Hematopoietic multipotent progenitor cell treated with erythropoietin and hydrocortisone succinate and interleukin-3 and kit ligand, for 8 days (in vitro differentiated cells): ENCODE results near the gene CCNY.
A peak's percentile ranks its signal among the peaks of the same experiment; 100 is the strongest.

ENCODE experiments used
- DNase-seq: peaks from one replicate; pipeline ENCODE4 v3.0.0-alpha.2; 2015

The CCNY gene

DNA sequence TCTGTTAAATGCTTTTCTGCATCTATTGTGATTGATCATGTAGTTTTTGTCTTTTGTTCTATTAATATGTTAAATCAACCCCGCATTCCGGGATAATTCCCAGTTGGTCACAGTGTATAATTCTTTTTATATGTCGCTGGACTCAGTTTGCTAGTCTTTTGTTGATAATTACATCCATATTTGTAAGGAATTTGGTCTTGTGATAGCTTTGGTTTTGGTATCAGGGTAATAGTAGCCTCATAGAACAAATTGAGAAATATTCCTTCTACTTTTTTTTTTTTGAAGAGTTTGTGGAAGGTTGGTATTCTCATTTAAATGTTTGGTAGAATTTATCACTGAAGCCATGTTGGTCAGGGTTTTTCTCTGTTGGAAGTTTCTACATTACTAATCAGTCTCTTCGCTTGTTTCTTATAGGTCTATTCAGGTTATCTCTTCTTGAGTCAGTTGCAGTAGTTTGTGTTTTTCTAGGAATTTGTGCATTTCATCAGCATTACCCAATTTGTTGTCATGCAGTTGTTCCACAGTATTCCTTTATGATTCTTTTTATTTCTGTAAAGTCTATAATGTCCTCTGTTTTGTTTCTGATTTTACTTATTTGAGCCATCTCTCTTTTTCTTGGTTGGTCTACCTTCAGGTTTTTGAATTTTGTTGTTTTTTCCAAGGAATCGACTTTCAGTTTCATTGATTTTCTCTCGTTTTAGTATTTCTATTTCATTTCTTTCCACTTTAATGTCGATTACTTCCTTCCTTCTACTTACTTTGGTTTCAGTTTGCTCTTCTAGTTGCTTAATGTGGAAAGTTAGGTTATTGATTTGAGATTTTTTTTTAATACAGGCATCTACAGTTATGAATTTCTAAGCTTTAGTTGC is 204.2 kb downstream of the CCNY start:
- DNase-seq: peak; percentile 16

GRCh38 chr10:35541720-35542119 is 205.4 kb downstream of the CCNY start:
- no peak for DNase-seq

DNA sequence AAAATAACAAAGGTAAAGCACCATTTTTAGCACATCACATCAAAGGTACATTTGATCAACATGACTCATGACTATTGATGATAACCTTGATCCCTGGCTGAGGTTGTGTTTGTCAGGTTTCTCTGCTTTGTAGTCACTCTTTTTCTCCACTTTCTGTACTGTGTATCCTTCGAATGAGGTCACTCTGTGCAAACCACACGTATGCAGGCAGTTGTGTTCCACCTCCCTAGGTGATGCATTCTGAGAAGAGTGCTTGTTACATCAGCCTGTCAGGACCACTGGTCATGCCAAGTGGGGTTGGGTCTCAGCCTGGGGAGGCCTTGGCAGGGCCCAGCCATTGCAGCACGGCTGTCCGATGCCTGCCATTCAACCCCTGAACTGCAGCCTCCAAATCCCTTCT is 206.0 kb downstream of the CCNY start:
- no peak for DNase-seq

- no peak for DNase-seq
Observed at GRCh38 chr10:35545079-35545657, 208.9 kb downstream of the CCNY start.

- DNase-seq: no peak
Observed at GRCh38 chr10:35545878-35546590, 209.7 kb downstream of the CCNY start.

GRCh38 chr10:35546824-35547225 is 210.5 kb downstream of the CCNY start:
- no peak for DNase-seq

DNA sequence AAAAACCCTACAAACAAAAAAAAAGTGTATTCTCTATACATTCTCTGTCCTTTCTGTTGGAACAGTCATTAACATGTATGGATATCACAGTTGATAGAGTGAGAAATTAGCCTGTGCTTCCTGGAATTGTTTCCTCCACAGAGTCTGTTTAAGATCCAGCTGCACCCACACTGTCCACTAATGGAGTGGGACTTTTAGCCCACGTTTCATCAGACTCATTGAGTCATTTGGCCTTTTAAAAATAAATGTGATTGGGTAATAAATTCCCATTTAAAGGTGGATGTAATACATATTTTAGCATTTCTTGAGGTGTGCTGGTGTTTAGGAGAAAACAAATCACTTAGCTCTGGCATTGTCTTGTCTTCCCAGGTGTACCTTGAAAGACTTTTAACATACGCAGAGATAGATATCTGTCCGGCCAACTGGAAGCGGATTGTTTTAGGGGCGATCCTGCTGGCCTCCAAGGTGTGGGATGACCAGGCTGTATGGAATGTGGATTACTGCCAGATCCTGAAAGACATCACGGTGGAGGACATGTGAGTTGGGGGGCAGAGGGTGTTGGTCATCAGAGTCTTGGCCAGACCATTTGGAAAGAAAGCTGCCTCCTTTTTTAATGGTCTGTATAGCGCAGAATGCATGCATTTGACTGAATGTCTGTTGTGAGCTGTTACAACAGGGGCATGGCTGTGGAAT is 216.5 kb downstream of the CCNY start:
- no peak for DNase-seq

DNA sequence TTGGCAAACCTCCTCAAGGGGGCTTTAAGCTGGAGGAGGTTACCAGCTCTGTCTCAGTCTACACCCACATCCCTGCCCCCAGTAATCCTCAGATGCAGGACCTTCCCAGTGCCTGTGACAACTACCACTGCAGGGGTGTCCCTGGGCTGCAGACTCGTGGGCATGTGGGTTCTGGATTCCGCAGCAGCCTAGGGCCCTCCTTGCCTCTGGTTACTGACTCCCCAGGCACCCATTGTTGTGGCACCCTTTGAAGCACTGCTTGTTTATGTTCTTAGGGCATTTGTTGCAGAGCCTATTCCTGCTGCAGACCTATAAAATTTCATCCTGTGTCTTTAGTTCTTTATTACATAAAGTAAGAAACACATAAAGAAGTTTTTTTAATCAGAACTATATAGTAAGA is 217.7 kb downstream of the CCNY start:
- DNase-seq: no peak

DNA sequence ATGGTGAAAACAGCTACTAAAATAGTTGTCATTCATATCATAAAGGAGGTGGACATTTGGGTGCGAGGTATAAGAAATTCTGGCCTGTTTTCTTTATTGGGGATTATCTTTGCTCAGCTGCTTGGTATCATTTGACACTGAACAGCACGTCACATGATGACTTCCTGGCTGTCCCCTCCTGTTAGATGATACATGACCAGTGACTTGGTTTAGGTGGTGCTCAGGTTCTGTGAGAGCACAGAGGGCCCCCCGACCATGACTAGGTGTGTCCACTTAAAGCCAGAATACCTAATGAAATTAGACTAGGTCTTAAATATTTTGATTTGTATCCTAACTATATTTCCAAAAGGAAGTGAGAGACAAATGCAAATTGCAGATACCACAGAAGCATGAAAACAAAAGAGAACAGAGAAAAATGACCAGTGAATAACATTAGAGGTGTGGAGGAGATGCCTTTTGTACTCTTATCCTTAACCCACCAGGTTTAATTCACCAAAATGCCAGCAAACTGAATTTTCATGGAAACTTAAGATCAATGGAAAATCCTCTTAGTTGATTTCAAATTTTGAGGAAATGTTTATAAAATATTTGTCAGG is 218.2 kb downstream of the CCNY start:
- no peak for DNase-seq

DNA sequence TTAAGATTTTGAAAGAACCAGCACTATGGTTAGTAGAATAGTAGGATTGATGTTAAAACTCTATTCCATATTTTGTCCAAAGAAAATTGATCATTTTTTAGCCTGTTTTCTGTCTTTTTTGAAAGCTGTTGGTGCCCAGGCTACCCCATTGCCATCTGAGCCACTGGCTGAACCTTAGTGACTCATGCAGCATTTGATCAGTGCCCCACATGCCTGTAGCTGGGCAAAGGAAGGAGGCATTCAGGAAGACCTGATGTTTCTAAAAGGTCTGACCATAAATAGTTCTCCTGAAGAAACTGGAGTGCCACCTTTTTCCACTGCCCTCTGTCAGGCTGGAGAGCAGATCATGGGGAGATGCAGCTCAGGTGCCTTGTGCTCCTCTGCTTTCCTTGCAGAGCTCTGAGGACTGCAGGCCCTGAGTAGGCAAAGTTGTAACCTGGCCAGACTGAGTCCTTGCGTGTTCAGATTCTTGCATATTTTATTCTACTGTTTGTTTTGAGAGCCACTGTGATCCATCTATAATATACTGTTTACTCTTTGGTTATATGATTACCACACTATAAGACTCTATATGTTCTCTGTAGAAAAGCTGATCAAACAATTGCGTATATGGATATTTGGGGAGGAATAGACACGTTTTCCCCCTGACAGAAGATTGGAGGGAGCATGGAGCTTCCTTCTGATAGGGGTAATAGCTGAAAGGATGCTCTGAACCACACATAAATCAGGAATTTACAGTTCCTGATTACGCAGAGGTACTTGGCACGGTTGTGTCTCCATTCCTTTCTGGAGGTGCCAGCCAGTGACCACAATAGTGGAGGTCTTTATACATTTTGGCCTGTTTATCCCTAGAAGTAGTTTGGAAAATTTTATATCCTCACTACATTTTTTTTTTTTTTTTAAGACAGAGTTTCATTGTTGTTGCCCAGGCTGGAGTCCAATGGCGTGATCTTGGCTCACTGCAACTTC is 219.9 kb downstream of the CCNY start:
- DNase-seq: no peak

DNA sequence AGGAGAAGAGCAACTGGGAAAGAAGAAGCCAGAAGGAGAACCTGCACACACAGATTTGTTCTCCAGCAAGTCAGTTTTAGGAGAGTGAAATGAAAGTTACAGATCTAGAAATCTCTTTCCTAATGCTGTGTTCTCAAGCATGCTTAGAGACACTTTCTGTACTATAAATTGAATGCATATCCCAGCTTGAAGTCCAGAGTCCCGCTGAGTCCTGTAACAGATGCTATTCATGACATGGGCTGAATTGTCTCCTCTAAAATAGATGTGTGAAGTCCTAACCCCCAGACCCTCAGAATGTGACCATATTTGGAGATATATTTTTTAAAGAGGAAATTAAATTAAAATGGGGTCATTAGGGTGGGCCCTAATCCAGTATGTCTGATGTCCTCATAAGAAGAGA is 222.0 kb downstream of the CCNY start:
- no peak for DNase-seq

DNA sequence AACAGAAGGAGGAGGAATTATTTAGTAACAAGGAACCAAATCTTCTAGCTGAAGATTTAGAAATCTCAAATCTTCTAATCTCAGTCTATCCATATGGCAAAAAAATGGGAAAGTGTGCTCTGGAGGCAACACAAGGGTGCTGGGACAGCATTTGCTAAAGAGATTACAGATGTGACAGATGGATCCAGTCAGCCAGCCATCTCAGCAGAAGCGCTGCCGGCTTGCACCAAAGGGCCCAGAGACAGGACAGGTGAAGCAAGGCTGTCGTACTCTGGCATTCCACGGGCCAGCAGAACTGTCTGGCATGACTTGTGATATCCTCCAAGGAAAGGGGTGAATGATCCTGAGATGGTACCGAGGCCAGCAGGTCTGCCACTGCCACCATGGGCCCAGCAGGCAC is 223.1 kb downstream of the CCNY start:
- DNase-seq: no peak

DNA sequence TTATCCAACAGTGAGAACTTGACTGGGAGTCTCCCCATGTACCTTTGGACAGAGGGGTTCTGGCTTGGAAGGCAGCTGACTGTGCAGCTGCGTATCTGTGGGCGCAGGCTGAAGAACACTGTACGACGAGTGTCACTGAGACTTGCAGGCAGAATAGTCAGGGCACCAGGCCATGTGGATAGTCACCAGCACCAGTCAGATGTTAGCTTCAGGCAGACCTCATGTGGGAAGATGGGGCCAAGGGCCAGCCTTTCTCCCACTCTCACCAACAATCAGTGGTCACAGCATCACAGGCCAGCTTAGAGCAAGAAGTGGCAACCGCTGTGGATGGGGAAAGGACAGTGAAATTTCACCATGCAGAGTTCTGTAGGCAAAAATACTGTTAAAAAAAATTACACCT is 225.4 kb downstream of the CCNY start:
- DNase-seq: no peak

GRCh38 chr10:35562427-35562826 is 226.1 kb downstream of the CCNY start:
- DNase-seq: no peak

DNA sequence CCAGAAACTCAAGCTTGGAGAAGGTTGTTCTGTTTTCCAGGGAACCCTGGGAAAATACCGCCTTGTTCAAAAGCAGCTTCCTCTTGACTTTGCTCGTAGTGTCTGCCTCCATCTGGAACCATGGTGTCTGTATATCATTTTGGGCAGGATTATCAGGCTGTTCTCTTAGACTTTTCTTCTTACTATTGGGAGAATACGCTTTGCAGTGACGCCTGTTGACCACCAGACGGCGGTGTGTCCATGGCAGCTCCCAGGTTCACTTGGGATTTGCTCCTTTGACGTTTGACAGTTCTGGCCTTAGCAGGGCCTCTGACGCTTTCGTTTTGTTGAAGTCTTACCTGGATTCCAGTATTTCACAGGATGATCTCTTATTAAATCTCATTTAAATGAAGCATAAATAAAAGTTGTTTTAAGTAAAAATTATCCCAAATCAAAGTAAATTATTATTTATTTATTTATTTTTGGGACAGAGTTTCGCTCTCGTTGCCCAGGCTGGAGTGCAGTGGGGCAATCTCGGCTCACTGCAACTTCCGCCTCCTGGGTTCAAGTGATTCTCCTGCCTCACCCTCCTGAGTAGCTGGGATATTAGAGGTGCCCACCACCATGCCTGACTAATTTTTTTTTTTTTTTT is 227.1 kb downstream of the CCNY start:
- peak; percentile 78 for DNase-seq

GRCh38 chr10:35564341-35564968 is 228.1 kb downstream of the CCNY start:
- DNase-seq: no peak

- no peak for DNase-seq
Observed at GRCh38 chr10:35565602-35566081, 229.3 kb downstream of the CCNY start.

- no peak for DNase-seq
Observed at GRCh38 chr10:35567951-35568350, 231.6 kb downstream of the CCNY start.

DNA sequence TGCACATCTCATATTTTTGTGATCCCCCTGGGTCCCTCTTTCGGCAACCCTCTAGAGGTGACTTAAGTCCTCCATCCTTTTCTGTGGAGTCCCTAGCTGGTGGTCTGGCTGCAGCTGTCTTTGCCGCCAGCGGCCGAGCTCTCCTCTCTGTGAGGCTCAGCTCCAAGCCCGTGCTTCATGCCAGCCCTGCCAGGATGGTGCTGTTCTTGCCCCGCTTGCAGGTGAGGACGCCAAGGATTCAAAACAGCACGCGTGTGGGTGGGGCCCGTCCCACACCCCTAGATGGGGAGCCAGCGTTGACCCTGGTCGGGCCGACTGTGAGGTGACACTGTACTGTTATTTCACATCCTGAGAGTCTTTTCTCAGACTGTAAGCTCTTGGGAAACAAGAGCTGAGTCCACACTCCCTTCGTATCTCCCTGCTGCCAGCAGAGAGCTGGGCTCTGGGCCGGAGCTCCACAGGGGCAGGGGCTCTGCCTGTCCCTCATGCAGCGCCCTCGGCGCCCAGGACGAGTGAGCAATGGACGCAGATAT is 232.2 kb downstream of the CCNY start:
- DNase-seq: no peak

GRCh38 chr10:35569111-35569707 is 232.9 kb downstream of the CCNY start:
- DNase-seq: no peak
